HepG2 (cell line): Measurements from ENCODE around the gene NRN1L. TPM values are rescaled to one million over a fixed set of nuclear protein-coding genes. Genes with fewer than 3 reads are reported as not detected.

Experiments used
- AGO2 ChIP-seq: fragments of 200-400 bp; formaldehyde crosslinking; optimal IDR thresholded peaks from 2 replicates; pipeline ENCODE3; 2017; ENCODE audit warnings: mild to moderate bottlenecking, low read depth, low read length, moderate library complexity
- HDAC2 ChIP-seq: sonication (generic); formaldehyde crosslinking; IDR thresholded peaks from 2 replicates; pipeline ENCODE4 v1.4.0; 2020; ENCODE audit warnings: missing genetic modification reagents
- ISX ChIP-seq: sonication (generic); formaldehyde crosslinking; conservative IDR thresholded peaks from 2 replicates; pipeline ENCODE4 v1.5.0; 2020; ENCODE audit warnings: missing genetic modification reagents
- JUND ChIP-seq: sonication (generic); formaldehyde crosslinking; IDR thresholded peaks from 2 replicates; pipeline ENCODE4 v1.8.0; 2022; ENCODE audit warnings: mild to moderate bottlenecking, missing genetic modification reagents
- KLF12 ChIP-seq: sonication (generic); formaldehyde crosslinking; IDR thresholded peaks from 2 replicates; pipeline ENCODE4 v1.4.0; 2020; ENCODE audit warnings: missing genetic modification reagents, borderline replicate concordance
- MATR3 ChIP-seq: sonication (generic); formaldehyde crosslinking; IDR thresholded peaks from 2 replicates; pipeline ENCODE4 v1.4.0; 2020; ENCODE audit warnings: missing genetic modification reagents
- NFE2 ChIP-seq: sonication (generic); formaldehyde crosslinking; IDR thresholded peaks from 2 replicates; pipeline ENCODE4 v1.4.0; 2020; ENCODE audit warnings: missing genetic modification reagents
- NKX3-1 ChIP-seq: sonication (generic); formaldehyde crosslinking; IDR thresholded peaks from 2 replicates; pipeline ENCODE4 v1.5.0; 2020; ENCODE audit warnings: missing genetic modification reagents
- NR2F6 ChIP-seq, 2 experiments: IDR thresholded peaks; 2 replicates each; pipeline ENCODE4 v1.6.1; 2016; ENCODE audit warnings: antibody characterized with exemption in 1 of 2, mild to moderate bottlenecking in 1 of 2
- TMF1 ChIP-seq: sonication (generic); formaldehyde crosslinking; IDR thresholded peaks from 2 replicates; pipeline ENCODE4 v1.8.1; 2022; ENCODE audit warnings: low read depth, missing genetic modification reagents
- XBP1 ChIP-seq: sonication (generic); formaldehyde crosslinking; IDR thresholded peaks from 2 replicates; pipeline ENCODE4 v1.5.0; 2020; ENCODE audit warnings: missing genetic modification reagents
- ZFP1 ChIP-seq: IDR thresholded peaks from 2 replicates; pipeline ENCODE4 v1.6.1; 2016
- ZFX ChIP-seq: sonication (generic); formaldehyde crosslinking; IDR thresholded peaks from 2 replicates; pipeline ENCODE4 v1.4.0; 2020; ENCODE audit warnings: mild to moderate bottlenecking, low read depth, missing genetic modification reagents, moderate library complexity
- ZNF224 ChIP-seq: sonication (generic); formaldehyde crosslinking; IDR thresholded peaks from 2 replicates; pipeline ENCODE4 v1.5.0; 2020; ENCODE audit warnings: mild to moderate bottlenecking, missing genetic modification reagents
- ZNF234 ChIP-seq: sonication (generic); formaldehyde crosslinking; conservative IDR thresholded peaks from 2 replicates; pipeline ENCODE4 v1.5.1; 2020; ENCODE audit warnings: mild to moderate bottlenecking, missing genetic modification reagents
- ZNF557 ChIP-seq: sonication (generic); formaldehyde crosslinking; IDR thresholded peaks from 2 replicates; pipeline ENCODE4 v1.4.0; 2020; ENCODE audit warnings: missing genetic modification reagents
- ZNF598 ChIP-seq: sonication (generic); formaldehyde crosslinking; IDR thresholded peaks from 2 replicates; pipeline ENCODE4 v1.5.1; 2020; ENCODE audit warnings: mild to moderate bottlenecking, missing genetic modification reagents, borderline replicate concordance
- ZNF775 ChIP-seq: sonication (generic); formaldehyde crosslinking; IDR thresholded peaks from 2 replicates; pipeline ENCODE4 v1.4.0; 2020; ENCODE audit warnings: missing genetic modification reagents, mild to moderate bottlenecking, moderate library complexity, borderline replicate concordance
- polyA plus RNA-seq, 8 experiments: library from polyadenylated mRNA; depleted of rRNA in 3 of 8; stranded (reverse) in 7 of 8; unstranded in 1 of 8; fragments of >200 nt; fragmentation: Illumina TruSeq in 4 of 8; extraction: Trizol in 4 of 8; gene quantifications; 2 replicates each; pipeline versions ENCODE4 v1.2.1 to v1.2.3, GENCODE V29; 2011 to 2016; ENCODE audit warnings: low read depth in 4 of 8, missing spikeins in 1 of 8, mixed read lengths in 1 of 8; ENCODE audit not compliant: insufficient read depth in 1 of 8
- total RNA-seq, 5 experiments: library from RNA; depleted of rRNA; stranded (reverse); fragments of >200 nt; fragmentation: Illumina TruSeq; extraction: Trizol; gene quantifications; 2 replicates each; pipeline ENCODE4 v1.2.3, GENCODE V29; 2016; ENCODE audit warnings: low read depth in 1 of 5
- TF ChIP-seq, protein P1 (sequence below): IDR thresholded peaks from 2 replicates; pipeline ENCODE4 v1.6.1; 2016; ENCODE audit warnings: mild to moderate bottlenecking, missing biosample characterization, missing genetic modification reagents
- TF ChIP-seq, protein P2 (sequence below): sonication (generic); formaldehyde crosslinking; IDR thresholded peaks from 2 replicates; pipeline ENCODE4 v1.5.0; 2020; ENCODE audit warnings: missing genetic modification reagents
- TF ChIP-seq, protein P3 (sequence below): sonication (generic); formaldehyde crosslinking; IDR thresholded peaks from 2 replicates; pipeline ENCODE4 v1.4.0; 2020; ENCODE audit warnings: missing genetic modification reagents
- TF ChIP-seq, protein P4 (sequence below): sonication (generic); formaldehyde crosslinking; IDR thresholded peaks from 2 replicates; pipeline ENCODE4 v1.8.0; 2022; ENCODE audit warnings: missing genetic modification reagents, low read depth, mild to moderate bottlenecking, borderline replicate concordance
- TF ChIP-seq, protein P5 (sequence below): sonication (generic); formaldehyde crosslinking; IDR thresholded peaks from 2 replicates; pipeline ENCODE4 v1.8.1; 2022; ENCODE audit warnings: mild to moderate bottlenecking, missing genetic modification reagents
- TF ChIP-seq, protein P6 (sequence below): sonication (generic); formaldehyde crosslinking; IDR thresholded peaks from 2 replicates; pipeline ENCODE4 v1.4.0; 2020; ENCODE audit warnings: mild to moderate bottlenecking, missing genetic modification reagents

NRN1L gene
- total and polyA plus RNA-seq, 2 of the 13 experiments (the other 11 are each of a cell fraction or from before 2014, with no cell fraction given) = 0.53 to 1.2 TPM

DNA sequence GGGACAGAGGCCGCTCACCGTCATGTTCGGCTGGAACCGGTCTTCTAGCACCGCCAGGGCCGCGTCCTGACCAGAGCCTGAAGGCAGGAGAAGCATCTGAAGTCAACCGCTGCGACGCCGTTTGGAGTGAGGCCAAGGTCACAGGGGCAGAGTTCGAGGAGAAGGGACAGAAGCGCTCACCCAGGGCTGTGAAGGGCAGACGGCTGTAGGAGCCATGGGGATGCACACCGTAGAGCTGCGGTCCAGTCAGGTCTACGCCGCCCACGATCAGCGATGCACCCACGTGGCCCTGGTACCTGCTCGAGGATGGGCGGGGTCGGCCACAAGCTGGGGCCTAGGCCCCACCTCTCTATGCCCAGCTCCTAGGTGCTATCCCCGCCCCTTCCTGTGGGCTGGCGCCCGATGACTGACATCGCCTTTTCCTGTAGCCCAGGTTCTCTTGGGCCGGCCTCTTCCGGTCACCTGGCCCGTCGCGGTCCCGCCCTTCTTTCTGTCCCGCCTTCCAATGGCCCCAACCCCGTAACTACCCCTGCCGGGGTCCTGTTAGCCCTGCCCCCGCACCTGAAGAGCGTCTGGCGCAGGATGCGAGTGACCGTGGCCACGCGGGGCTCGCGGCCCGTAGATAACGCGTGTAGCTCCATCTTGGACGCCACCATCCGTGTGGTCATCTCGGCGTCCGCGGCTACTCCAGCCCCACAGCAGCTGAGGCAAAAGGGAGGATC, 50.9 kb downstream of the NRN1L start (continued):
- TF ChIP-seq ZNF775 (peak; percentile 54; the same call in 1 of the 2 replicates), HDAC2 (CRISPR knock-in tag) (0 out of 2 replicates have a peak, but pooled peaks have one; percentile 47), XBP1 (peak; percentile 76; the same call in 1 of the 2 replicates), ISX (CRISPR knock-in tag) (no peak; the same call in 1 of the 2 replicates), ZNF557 (CRISPR knock-in tag) (0 out of 2 replicates have a peak, but pooled peaks have one; percentile 85), JUND (peak; percentile 69; the same call in 1 of the 2 replicates), ZNF224 (CRISPR knock-in tag) (peak; percentile 48; the same call in 1 of the 2 replicates), NR2F6 (IDR thresholded peaks at IDR 0.05) (no peak; the same call in 1 of the 2 replicates), NR2F6 (CRISPR knock-in tag; IDR thresholded peaks at IDR 0.05) (peak; percentile 3), TMF1 (CRISPR knock-in tag) (peak; percentile 94), KLF12 (CRISPR knock-in tag) (peak; percentile 63), ZFP1 (CRISPR knock-in tag) (peak; percentile 83; the same call in 1 of the 2 replicates), MATR3 (CRISPR knock-in tag) (no peak), NKX3-1 (CRISPR knock-in tag) (peak; percentile 64), ZNF598 (CRISPR knock-in tag) (peak; percentile 97; the same call in 1 of the 2 replicates), ZNF234 (CRISPR knock-in tag) (no peak), NFE2 (CRISPR knock-in tag) (peak; percentile 35; the same call in 1 of the 2 replicates), AGO2 (peak; percentile 98), ZFX (CRISPR knock-in tag) (peak; percentile 91)
- TF ChIP-seq, protein P1, sequence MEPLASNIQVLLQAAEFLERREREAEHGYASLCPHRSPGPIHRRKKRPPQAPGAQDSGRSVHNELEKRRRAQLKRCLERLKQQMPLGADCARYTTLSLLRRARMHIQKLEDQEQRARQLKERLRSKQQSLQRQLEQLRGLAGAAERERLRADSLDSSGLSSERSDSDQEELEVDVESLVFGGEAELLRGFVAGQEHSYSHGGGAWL (CRISPR knock-in tag) = peak; percentile 98
- TF ChIP-seq, protein P2, sequence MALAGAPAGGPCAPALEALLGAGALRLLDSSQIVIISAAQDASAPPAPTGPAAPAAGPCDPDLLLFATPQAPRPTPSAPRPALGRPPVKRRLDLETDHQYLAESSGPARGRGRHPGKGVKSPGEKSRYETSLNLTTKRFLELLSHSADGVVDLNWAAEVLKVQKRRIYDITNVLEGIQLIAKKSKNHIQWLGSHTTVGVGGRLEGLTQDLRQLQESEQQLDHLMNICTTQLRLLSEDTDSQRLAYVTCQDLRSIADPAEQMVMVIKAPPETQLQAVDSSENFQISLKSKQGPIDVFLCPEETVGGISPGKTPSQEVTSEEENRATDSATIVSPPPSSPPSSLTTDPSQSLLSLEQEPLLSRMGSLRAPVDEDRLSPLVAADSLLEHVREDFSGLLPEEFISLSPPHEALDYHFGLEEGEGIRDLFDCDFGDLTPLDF (CRISPR knock-in tag) = peak; percentile 79
- TF ChIP-seq, protein P3, sequence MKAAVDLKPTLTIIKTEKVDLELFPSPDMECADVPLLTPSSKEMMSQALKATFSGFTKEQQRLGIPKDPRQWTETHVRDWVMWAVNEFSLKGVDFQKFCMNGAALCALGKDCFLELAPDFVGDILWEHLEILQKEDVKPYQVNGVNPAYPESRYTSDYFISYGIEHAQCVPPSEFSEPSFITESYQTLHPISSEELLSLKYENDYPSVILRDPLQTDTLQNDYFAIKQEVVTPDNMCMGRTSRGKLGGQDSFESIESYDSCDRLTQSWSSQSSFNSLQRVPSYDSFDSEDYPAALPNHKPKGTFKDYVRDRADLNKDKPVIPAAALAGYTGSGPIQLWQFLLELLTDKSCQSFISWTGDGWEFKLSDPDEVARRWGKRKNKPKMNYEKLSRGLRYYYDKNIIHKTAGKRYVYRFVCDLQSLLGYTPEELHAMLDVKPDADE (CRISPR knock-in tag) = no peak; the same call in 1 of the 2 replicates
- TF ChIP-seq, protein P4, sequence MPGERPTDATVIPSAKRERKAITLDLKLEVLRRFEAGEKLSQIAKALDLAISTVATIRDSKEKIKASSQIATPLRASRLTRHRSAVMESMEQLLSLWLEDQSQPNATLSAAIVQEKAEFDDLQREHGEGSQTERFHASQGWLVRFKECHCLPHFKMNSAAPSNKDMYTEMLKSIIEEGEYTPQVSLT (CRISPR knock-in tag) = no peak; the same call in 1 of the 2 replicates
- TF ChIP-seq, protein P5, sequence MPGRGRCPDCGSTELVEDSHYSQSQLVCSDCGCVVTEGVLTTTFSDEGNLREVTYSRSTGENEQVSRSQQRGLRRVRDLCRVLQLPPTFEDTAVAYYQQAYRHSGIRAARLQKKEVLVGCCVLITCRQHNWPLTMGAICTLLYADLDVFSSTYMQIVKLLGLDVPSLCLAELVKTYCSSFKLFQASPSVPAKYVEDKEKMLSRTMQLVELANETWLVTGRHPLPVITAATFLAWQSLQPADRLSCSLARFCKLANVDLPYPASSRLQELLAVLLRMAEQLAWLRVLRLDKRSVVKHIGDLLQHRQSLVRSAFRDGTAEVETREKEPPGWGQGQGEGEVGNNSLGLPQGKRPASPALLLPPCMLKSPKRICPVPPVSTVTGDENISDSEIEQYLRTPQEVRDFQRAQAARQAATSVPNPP = peak; percentile 90
- TF ChIP-seq, protein P6, sequence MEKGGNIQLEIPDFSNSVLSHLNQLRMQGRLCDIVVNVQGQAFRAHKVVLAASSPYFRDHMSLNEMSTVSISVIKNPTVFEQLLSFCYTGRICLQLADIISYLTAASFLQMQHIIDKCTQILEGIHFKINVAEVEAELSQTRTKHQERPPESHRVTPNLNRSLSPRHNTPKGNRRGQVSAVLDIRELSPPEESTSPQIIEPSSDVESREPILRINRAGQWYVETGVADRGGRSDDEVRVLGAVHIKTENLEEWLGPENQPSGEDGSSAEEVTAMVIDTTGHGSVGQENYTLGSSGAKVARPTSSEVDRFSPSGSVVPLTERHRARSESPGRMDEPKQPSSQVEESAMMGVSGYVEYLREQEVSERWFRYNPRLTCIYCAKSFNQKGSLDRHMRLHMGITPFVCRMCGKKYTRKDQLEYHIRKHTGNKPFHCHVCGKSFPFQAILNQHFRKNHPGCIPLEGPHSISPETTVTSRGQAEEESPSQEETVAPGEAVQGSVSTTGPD = no peak
